NCI-H345 treated with DMSO at 0.1 percent for 48 hours (cell line): ENCODE data around the gene MARCHF3.

Experiments
- DNase-seq: peaks from one replicate; lab custom pipeline; 2025; ENCODE audit not compliant: unreplicated experiment; lab: John Stamatoyannopoulos, UW

Gene MARCHF3

GRCh38 chr5:126984632-126985031, 45.7 kb downstream of the MARCHF3 start:
- DNase-seq: no peak

- DNase-seq: no peak
These were observed 46.5 kb downstream of the MARCHF3 start for GRCh38 chr5:126983874-126984266.

- no peak for DNase-seq
These were observed 47.2 kb downstream of the MARCHF3 start for GRCh38 chr5:126982926-126983873.

GRCh38 chr5:126982202-126982601, 48.2 kb downstream of the MARCHF3 start:
- DNase-seq: no peak

- DNase-seq: no peak
These were observed 48.7 kb downstream of the MARCHF3 start for GRCh38 chr5:126981701-126982100.

- no peak for DNase-seq
These were observed 49.1 kb downstream of the MARCHF3 start for GRCh38 chr5:126981222-126981621.

- DNase-seq: no peak
These were observed 52.1 kb downstream of the MARCHF3 start for GRCh38 chr5:126978258-126978657.

- DNase-seq: no peak
These were observed 53.7 kb downstream of the MARCHF3 start for GRCh38 chr5:126976520-126977172.

- peak; percentile 40 for DNase-seq
These were observed 54.6 kb downstream of the MARCHF3 start for GRCh38 chr5:126975796-126976195.

- no peak for DNase-seq
These were observed 57.2 kb downstream of the MARCHF3 start for GRCh38 chr5:126973193-126973592.

- DNase-seq: no peak
These were observed 58.1 kb downstream of the MARCHF3 start for GRCh38 chr5:126972062-126972895.

GRCh38 chr5:126971455-126972031, 58.8 kb downstream of the MARCHF3 start:
- no peak for DNase-seq

GRCh38 chr5:126970517-126971017, 59.8 kb downstream of the MARCHF3 start:
- DNase-seq: no peak

- no peak for DNase-seq
These were observed 60.8 kb downstream of the MARCHF3 start for GRCh38 chr5:126969548-126969947.

GRCh38 chr5:126967808-126968466, 62.4 kb downstream of the MARCHF3 start:
- DNase-seq: no peak

- DNase-seq: no peak
These were observed 64.9 kb downstream of the MARCHF3 start for GRCh38 chr5:126965487-126965886.

- no peak for DNase-seq
These were observed 65.3 kb downstream of the MARCHF3 start for GRCh38 chr5:126965061-126965475.

- DNase-seq: no peak
These were observed 66.5 kb downstream of the MARCHF3 start for GRCh38 chr5:126963822-126964375.

- DNase-seq: peak; percentile 46
These were observed 68.7 kb downstream of the MARCHF3 start for GRCh38 chr5:126961702-126962101.

- no peak for DNase-seq
These were observed 69.2 kb downstream of the MARCHF3 start for GRCh38 chr5:126961128-126961527.
